HepG2 (cell line): Measurements from ENCODE around the gene GSPT1. TPM values are rescaled to one million over a fixed set of nuclear protein-coding genes. Genes with fewer than 3 reads are reported as not detected.
"Not testable (repeated sequence)": the region's sequence is repeated elsewhere in the genome, so short reads cannot be mapped to it uniquely, and the experiment has no call there.

Experiments used
- ATAC-seq: fragments of 200-7000 bp; cut with Tn5 transposase; 3 replicates; pipeline ENCODE4 v1.9.1; 2020; ENCODE audit warnings: mild to moderate bottlenecking, moderate library complexity
- BruUV-seq: library from RNA; stranded (reverse); fragments of 400-500 nt; replicated peaks from 2 replicates; lab custom pipeline; 2021; lab: Mats Ljungman, UMichigan
- CTCF ChIA-PET: fragments of 300-600 bp; formaldehyde crosslinking; extraction: SDS; loops from one replicate; lab custom pipeline; 2021; ENCODE audit warnings: low total read pairs, inconsistent platforms, low intra/inter-chr PET ratio; lab: Yijun Ruan, JAX
- POLR2A ChIA-PET: fragments of 350-600 bp; sonication (Branson Sonifier 250); formaldehyde crosslinking; loops from one replicate; lab custom pipeline; 2020; ENCODE audit warnings: antibody characterized with exemption, inconsistent platforms; lab: Yijun Ruan, JAX
- DNase-seq: peaks from one replicate; pipeline ENCODE4 v3.0.0-alpha.2; 2015; ENCODE audit warnings: low spot score
- FAIRE-seq: peaks from 3 replicates; lab custom pipeline; 2011; peaks lifted over from hg19 to GRCh38; lab: Jason Lieb, UNC
- H2AFZ ChIP-seq: one replicate; pipeline ENCODE4 v1.6.1; 2011; ENCODE audit warnings: low read length, inconsistent platforms
- H3K27ac ChIP-seq: fragments of 300-600 bp; 3 replicates; pipeline ENCODE4 v1.8.0; 2011; ENCODE audit warnings: mixed run types, mild to moderate bottlenecking, mixed read lengths, low read length, inconsistent platforms; ENCODE audit not compliant: insufficient read depth; ENCODE audit errors: extremely low read length
- H3K27me3 ChIP-seq, 2 experiments: fragments of 200-600 bp in 1 of 2; 2 replicates in 1 of 2; 3 replicates in 1 of 2; pipeline versions ENCODE4 v1.6.0 to v1.8.0; 2011; ENCODE audit warnings: low read length in 2 of 2, mild to moderate bottlenecking in 2 of 2, moderate library complexity in 2 of 2, inconsistent platforms in 1 of 2; ENCODE audit not compliant: insufficient read depth in 2 of 2, control insufficient read depth in 1 of 2
- H3K36me3 ChIP-seq, 2 experiments: fragments of 200-600 bp in 1 of 2; replicated peaks in 1 of 2; 2 replicates in 1 of 2; 3 replicates in 1 of 2; pipeline versions ENCODE4 v1.5.1 to v1.8.0; 2011; ENCODE audit warnings: low read length in 2 of 2, inconsistent platforms in 1 of 2; ENCODE audit not compliant: insufficient read depth in 2 of 2, control insufficient read depth in 1 of 2
- H3K4me1 ChIP-seq: 2 replicates; pipeline ENCODE4 v1.5.1; 2012; ENCODE audit warnings: low read length, inconsistent platforms; ENCODE audit not compliant: insufficient read depth
- H3K4me2 ChIP-seq: 2 replicates; pipeline ENCODE4 v1.6.0; 2011; ENCODE audit warnings: low read depth, low read length, inconsistent platforms
- H3K4me3 ChIP-seq, 3 experiments: fragments of 200-600 bp in 1 of 3; sonication (generic), shearing (Covaris generic) in 1 of 3; replicated peaks in 1 of 3; 2 replicates each; pipeline ENCODE4 v1.5.1; 2011 to 2016; ENCODE audit warnings: low read length in 3 of 3, inconsistent platforms in 2 of 3, low read depth in 2 of 3, mild to moderate bottlenecking in 2 of 3, control low read depth in 1 of 3, mixed read lengths in 1 of 3; ENCODE audit not compliant: insufficient read depth in 1 of 3
- H3K79me2 ChIP-seq: one replicate; pipeline ENCODE4 v1.6.1; 2011; ENCODE audit warnings: low read length, inconsistent platforms; ENCODE audit not compliant: insufficient read depth
- H3K9ac ChIP-seq: 2 replicates; pipeline ENCODE4 v1.6.0; 2011; ENCODE audit warnings: mild to moderate bottlenecking, low read depth, low read length, inconsistent platforms; ENCODE audit not compliant: insufficient read depth
- H3K9me3 ChIP-seq: 2 replicates; pipeline ENCODE4 v1.5.1; 2012; ENCODE audit warnings: mild to moderate bottlenecking, low read length
- H4K20me1 ChIP-seq: 2 replicates; pipeline ENCODE4 v1.6.0; 2011; ENCODE audit warnings: inconsistent platforms, mild to moderate bottlenecking, low read length, moderate library complexity; ENCODE audit not compliant: insufficient read depth
- WGBS: methylation state at CpG from one replicate; pipeline ENCODE4 v1.1.6; 2017; ENCODE audit warnings: low lambda C conversion rate; 5-methylcytosine and 5-hydroxymethylcytosine counted together
- in situ Hi-C: cut with HindIII; loops from 2 replicates; pipeline ENCODE4 v1.10.0; 2017; ENCODE audit warnings: low pct_unique_long_range_greater_than_20kb; ENCODE audit not compliant: extremely low pct_ligation_motif_present
- intact Hi-C: fragments of 100-400 bp; cut with micrococcal nuclease; formaldehyde crosslinking; loops from one replicate; pipeline ENCODE4 v1.10.0; 2022; ENCODE audit not compliant: unreplicated experiment
- polyA plus RNA-seq, 8 experiments: library from polyadenylated mRNA; depleted of rRNA in 3 of 8; stranded (reverse) in 7 of 8; unstranded in 1 of 8; fragments of >200 nt; fragmentation: Illumina TruSeq in 4 of 8; extraction: Trizol in 4 of 8; gene quantifications; 2 replicates each; pipeline versions ENCODE4 v1.2.1 to v1.2.3, GENCODE V29; 2011 to 2016; ENCODE audit warnings: low read depth in 4 of 8, missing spikeins in 1 of 8, mixed read lengths in 1 of 8; ENCODE audit not compliant: insufficient read depth in 1 of 8
- total RNA-seq, 5 experiments: library from RNA; depleted of rRNA; stranded (reverse); fragments of >200 nt; fragmentation: Illumina TruSeq; extraction: Trizol; gene quantifications; 2 replicates each; pipeline ENCODE4 v1.2.3, GENCODE V29; 2016; ENCODE audit warnings: low read depth in 1 of 5
- TF ChIP-seq, protein P1 (sequence below): sonication (generic); formaldehyde crosslinking; IDR thresholded peaks from 2 replicates; pipeline ENCODE4 v1.5.0; 2020; ENCODE audit warnings: mild to moderate bottlenecking, missing genetic modification reagents
- TF ChIP-seq, protein P2 (sequence below): sonication (generic); formaldehyde crosslinking; conservative IDR thresholded peaks from 2 replicates; pipeline ENCODE4 v1.8.1; 2023; ENCODE audit warnings: missing genetic modification reagents
- TF ChIP-seq, protein P3 (sequence below), 2 experiments: fragments of 450-650 bp in 1 of 2; sonication (generic) in 1 of 2; formaldehyde crosslinking; IDR thresholded peaks; 2 replicates each; pipeline versions ENCODE4 v1.5.0 to v1.8.0; 2020 to 2022; ENCODE audit warnings: mild to moderate bottlenecking in 1 of 2, missing genetic modification reagents in 1 of 2

Gene GSPT1
- total and polyA plus RNA-seq, 2 of the 13 experiments (the other 11 are each of a cell fraction or from before 2014, with no cell fraction given): 120 to 316 TPM

DNA sequence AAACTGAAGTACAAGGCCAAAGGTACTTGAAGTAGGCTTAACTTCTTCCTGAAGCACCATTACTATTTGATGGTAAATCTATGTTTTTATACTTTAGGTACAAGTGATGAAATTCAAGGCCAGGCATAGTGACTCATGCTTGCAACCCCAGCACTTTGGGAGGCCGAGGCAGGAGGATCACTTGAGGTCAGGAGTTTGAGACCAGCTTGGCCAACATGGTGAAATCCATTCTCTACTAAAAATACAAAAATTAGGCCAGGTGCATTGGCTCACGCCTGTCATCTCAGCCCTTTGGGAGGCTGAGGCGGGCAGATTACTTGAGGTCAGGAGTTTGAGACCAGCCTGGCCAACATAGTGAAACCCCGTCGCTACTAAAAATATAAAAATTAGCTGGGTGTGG lies 92.1 kb downstream of the GSPT1 start:
- H3K27me3 ChIP-seq, H4K20me1 ChIP-seq, H3K36me3 ChIP-seq, CTCF ChIA-PET, H3K9ac ChIP-seq, H2AFZ ChIP-seq, in situ Hi-C loops, DNase-seq, H3K9me3 ChIP-seq, H3K4me2 ChIP-seq, intact Hi-C loops, H3K79me2 ChIP-seq, H3K4me3 ChIP-seq, FAIRE-seq, BruUV-seq, ATAC-seq, H3K27ac ChIP-seq: not testable (repeated sequence)
- peaks cover 42% of the 10 kb centered on the region for H3K4me1 ChIP-seq
- WGBS: 81% methylated on average over 5 of the region's 5 CpGs
- POLR2A ChIA-PET: interaction anchor here (1.1 to 6.5 kb wide), 6 partner anchors 12 to 80 kb away, joined by 4 to 65 read pairs (median 14); partner anchors contain the start of genes RSL1D1, TXNDC11 and ZC3H7A
- TF ChIP-seq, protein P1, sequence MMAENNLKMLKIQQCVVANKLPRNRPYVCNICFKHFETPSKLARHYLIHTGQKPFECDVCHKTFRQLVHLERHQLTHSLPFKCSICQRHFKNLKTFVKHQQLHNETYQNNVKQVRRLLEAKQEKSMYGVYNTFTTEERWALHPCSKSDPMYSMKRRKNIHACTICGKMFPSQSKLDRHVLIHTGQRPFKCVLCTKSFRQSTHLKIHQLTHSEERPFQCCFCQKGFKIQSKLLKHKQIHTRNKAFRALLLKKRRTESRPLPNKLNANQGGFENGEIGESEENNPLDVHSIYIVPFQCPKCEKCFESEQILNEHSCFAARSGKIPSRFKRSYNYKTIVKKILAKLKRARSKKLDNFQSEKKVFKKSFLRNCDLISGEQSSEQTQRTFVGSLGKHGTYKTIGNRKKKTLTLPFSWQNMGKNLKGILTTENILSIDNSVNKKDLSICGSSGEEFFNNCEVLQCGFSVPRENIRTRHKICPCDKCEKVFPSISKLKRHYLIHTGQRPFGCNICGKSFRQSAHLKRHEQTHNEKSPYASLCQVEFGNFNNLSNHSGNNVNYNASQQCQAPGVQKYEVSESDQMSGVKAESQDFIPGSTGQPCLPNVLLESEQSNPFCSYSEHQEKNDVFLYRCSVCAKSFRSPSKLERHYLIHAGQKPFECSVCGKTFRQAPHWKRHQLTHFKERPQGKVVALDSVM (CRISPR knock-in tag): peak; percentile 50; the same call in 1 of the 2 replicates
- TF ChIP-seq, protein P2, sequence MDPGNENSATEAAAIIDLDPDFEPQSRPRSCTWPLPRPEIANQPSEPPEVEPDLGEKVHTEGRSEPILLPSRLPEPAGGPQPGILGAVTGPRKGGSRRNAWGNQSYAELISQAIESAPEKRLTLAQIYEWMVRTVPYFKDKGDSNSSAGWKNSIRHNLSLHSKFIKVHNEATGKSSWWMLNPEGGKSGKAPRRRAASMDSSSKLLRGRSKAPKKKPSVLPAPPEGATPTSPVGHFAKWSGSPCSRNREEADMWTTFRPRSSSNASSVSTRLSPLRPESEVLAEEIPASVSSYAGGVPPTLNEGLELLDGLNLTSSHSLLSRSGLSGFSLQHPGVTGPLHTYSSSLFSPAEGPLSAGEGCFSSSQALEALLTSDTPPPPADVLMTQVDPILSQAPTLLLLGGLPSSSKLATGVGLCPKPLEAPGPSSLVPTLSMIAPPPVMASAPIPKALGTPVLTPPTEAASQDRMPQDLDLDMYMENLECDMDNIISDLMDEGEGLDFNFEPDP (CRISPR knock-in tag): 0 out of 2 replicates have a peak, but pooled peaks have one; percentile 35
- TF ChIP-seq, protein P3, sequence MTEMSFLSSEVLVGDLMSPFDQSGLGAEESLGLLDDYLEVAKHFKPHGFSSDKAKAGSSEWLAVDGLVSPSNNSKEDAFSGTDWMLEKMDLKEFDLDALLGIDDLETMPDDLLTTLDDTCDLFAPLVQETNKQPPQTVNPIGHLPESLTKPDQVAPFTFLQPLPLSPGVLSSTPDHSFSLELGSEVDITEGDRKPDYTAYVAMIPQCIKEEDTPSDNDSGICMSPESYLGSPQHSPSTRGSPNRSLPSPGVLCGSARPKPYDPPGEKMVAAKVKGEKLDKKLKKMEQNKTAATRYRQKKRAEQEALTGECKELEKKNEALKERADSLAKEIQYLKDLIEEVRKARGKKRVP (CRISPR knock-in tag; IDR thresholded peaks at IDR 0.05): 0 out of 4 replicates have a peak, but pooled peaks of 1 of the 2 experiments have one; percentile 12
